Astrocyte of the cerebellum (primary cell): ENCODE results near the gene CCDC106.
A peak's percentile ranks its signal among the peaks of the same experiment; 100 is the strongest.

Experiments
- DNase-seq: peaks from one replicate; pipeline ENCODE4 v3.0.0-alpha.2; 2011; ENCODE audit warnings: low read depth
- H3K4me3 ChIP-seq: 2 replicates; pipeline ENCODE4 v1.5.1; 2011; ENCODE audit warnings: mild to moderate bottlenecking, low read depth, low read length, moderate library complexity
- in situ Hi-C: cut with HindIII; loops from 2 replicates; pipeline ENCODE4 v1.10.0; 2017; ENCODE audit warnings: low sequenced_read_pairs
- TF ChIP-seq, protein P1 (sequence below): IDR thresholded peaks from 2 replicates; pipeline ENCODE4 v1.5.1; 2012; ENCODE audit warnings: low read length, low read depth, moderate library complexity, mild to moderate bottlenecking; ENCODE audit errors: missing control alignments

Gene CCDC106

DNA sequence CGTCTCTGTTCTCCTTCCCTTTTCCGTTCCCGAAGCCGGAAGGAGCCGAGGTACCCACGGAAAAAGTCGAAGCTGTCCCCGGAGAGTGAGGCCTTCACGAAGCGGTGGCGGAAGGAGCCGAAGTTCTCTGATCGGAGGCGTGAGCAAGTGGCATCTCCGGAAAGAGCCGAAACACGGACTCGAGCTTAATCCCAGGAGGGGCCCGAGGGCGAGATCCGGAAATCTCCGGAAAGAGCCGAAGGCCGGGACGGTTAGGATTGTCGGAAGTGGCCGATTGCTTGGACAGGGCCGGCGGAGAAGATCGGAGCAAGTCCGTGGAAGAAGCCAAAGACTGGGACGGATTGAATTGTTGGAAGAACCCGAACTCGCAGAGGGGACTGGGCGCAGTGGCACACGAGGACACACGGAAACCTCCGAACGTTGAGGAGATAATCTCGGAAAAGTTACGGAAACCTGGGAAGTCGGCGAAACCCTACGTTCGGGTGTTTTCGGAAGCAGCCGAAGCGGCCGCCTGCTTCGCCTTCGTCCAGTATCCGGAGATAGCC, 6.4 kb downstream of the CCDC106 start:
- in situ Hi-C loops: no loop called here
- H3K4me3 ChIP-seq: peak overlapping the region; percentile 73
- DNase-seq: peak; percentile 99
- TF ChIP-seq, protein P1, sequence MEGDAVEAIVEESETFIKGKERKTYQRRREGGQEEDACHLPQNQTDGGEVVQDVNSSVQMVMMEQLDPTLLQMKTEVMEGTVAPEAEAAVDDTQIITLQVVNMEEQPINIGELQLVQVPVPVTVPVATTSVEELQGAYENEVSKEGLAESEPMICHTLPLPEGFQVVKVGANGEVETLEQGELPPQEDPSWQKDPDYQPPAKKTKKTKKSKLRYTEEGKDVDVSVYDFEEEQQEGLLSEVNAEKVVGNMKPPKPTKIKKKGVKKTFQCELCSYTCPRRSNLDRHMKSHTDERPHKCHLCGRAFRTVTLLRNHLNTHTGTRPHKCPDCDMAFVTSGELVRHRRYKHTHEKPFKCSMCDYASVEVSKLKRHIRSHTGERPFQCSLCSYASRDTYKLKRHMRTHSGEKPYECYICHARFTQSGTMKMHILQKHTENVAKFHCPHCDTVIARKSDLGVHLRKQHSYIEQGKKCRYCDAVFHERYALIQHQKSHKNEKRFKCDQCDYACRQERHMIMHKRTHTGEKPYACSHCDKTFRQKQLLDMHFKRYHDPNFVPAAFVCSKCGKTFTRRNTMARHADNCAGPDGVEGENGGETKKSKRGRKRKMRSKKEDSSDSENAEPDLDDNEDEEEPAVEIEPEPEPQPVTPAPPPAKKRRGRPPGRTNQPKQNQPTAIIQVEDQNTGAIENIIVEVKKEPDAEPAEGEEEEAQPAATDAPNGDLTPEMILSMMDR: no peak

DNA sequence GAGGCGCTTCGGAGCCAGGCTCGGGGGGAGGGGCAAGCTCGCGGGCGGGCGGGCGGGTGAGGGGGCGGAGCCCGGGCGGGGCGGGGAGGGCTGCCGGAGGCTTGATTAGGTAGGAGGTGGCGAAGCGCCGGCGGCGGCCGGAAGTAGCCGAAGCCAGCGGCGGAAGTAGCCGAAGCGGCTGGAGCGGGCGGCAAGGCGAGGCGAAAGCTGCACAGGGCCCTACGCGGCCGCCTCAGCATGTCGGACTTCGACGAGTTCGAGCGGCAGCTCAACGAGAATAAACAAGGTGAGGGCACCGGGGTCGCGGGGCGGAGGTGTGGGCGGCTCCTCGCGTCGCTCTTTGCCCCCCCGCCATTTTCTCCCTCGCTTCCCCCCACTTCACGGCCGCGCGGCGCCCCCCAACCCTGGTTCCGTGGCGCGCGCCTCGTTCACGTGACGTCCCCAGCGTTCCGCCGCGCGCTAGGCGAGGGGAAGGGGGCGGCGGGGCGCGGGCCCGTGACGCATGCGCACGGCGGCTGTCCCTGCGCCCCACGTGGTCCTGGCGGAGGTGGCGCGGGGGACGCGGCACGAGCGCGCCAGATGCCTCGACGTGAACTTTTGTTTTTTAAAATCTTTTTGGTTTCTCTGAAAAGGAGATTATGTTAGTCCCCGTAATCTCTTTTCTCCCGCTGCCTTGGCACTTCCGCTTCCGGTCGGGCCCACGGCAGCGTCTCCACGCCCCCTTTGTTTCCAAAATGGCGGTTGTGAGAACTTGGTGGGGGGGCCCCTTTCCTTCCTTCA, 7.0 kb downstream of the CCDC106 start, which contains the start of gene U2AF2:
U2AF2 (plus strand) TSS at position 168 of the 780 bp plus-strand sequence; CDS start at position 238, 70 bp downstream.
- no peak for DNase-seq
- H3K4me3 ChIP-seq: peak within 1 kb of the TSS; percentile 73
- TF ChIP-seq, protein P1: no peak
- in situ Hi-C loops: no loop called here

DNA sequence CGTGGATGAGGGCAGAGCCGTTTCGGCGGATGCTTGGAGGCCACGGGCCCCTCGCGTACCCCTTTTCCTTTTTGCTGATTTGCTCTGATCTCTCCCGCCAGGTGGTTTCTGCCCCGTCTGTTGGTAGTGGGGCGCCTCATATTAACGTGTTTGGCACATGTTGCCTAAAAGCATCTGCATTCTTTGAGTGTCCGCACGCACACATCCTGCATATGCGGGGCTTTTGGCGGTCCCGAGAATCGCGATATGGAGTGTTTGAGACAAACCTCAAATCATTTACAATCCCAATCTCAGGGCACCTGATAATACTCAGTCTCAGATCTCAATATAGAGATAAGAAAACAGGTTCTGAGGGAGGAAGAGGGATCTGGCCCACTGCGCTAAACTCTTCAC, 7.6 kb downstream of the CCDC106 start:
- H3K4me3 ChIP-seq: peak overlapping the region; percentile 73
- TF ChIP-seq, protein P1: no peak
- DNase-seq: no peak
- in situ Hi-C loops: no loop called here

DNA sequence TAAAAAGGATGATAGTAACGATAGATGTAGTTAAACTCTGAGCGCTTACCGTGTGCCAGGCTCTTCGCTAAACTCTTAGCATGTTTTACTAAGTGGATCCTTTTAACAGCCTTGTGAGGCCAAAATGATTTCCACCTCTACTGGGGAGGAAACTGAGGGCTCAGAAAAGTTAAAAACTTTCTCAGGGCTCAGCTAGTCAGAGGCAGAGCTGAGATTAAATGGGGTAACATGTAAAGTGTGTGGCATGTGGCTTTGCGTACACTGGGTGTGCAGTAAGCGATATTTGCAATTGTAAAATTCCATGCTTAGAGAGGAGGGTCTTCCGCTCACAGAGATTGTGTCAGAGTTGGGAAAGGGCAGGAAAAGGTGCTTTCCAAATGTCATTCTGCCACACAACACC, 8.5 kb downstream of the CCDC106 start:
- TF ChIP-seq, protein P1: no peak
- in situ Hi-C loops: no loop called here
- H3K4me3 ChIP-seq: peak overlapping the region; percentile 73
- DNase-seq: no peak

DNA sequence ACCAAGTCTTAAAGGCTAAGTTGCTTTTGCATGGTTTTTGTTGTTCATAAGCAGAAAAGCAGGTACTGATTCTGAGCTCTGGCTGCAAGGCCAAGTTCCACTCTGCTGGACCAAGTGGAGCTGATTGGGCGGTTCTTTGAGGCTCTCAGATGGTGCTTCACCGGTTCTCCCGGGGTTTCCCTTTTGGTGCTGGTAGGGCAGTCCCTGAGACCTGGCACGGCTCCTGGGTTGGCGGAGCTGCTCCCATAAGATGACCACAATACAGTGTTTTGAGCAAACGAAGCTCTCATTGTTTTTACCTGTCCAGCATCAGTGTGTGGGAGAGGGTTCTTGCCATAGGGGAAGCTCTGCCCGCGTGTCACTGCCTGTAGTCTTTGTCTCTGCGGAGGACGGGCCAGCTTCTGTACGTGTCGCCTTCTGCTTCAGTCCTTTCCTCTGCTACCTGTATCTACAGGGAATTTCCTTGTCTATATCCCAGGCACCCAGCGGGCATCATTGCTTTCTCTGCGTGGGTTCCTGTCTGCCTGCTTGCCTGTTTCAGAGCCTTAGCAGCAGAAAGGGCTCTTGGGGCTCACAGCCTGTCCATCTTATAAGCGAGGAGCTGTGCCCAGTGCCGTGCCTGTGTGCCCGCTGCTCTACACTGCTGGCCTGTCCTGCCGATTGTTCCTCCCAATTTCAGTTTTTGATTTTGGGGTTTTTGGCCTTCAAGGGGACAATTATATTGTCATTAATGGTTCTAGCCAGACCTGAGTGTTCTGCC, 9.2 kb downstream of the CCDC106 start:
- DNase-seq: no peak
- peak overlapping the region; percentile 73 for H3K4me3 ChIP-seq
- TF ChIP-seq, protein P1: no peak
- in situ Hi-C loops: no loop called here

DNA sequence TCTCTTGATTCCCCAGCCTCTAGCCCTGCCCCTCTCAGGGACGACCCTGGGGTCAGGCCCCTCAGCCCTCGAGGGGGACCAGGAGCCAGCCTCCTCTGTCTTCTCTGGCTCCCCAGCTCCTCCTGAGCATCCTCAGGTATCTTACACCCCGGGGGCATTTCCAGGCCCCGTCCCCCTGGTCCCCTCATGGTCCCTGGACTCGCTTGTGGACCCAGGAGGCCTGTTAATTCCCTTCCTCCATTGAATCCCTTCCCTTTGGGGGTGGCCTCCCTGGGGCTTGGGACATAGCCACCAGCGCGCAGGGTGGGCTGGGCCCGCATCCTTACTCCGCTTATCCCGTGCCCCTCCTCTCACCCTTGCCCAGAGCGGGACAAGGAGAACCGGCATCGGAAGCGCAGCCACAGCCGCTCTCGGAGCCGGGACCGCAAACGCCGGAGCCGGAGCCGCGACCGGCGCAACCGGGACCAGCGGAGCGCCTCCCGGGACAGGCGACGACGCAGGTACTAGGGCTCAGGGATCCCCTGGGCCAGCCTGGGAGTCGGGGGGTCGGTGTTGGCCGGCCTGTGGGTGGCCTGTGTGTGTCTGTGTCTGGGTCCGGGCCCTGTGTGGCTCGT, 10.9 kb downstream of the CCDC106 start:
- no peak overlapping the region for H3K4me3 ChIP-seq
- TF ChIP-seq, protein P1: no peak
- in situ Hi-C loops: no loop called here
- DNase-seq: no peak
